GM19372 (cell line): ENCODE results near the gene PPP1R27.
A peak's percentile ranks its signal among the peaks of the same experiment; 100 is the strongest.

ENCODE experiments used
- ATAC-seq: cut with Tn5 transposase; IDR thresholded peaks from one replicate; pipeline ENCODE4 v1.9.1; 2021; ENCODE audit warnings: mild to moderate bottlenecking, low read depth, moderate library complexity; ENCODE audit not compliant: unreplicated experiment

Gene PPP1R27, protein sequence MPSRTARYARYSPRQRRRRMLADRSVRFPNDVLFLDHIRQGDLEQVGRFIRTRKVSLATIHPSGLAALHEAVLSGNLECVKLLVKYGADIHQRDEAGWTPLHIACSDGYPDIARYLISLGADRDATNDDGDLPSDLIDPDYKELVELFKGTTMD

GRCh38 chr17:81834831-81835267 is at the start of gene PPP1R27:
PPP1R27 (minus strand) TSS chr17:81835050; CDS start chr17:81834953, 97 bp downstream.
- no peak for ATAC-seq

DNA sequence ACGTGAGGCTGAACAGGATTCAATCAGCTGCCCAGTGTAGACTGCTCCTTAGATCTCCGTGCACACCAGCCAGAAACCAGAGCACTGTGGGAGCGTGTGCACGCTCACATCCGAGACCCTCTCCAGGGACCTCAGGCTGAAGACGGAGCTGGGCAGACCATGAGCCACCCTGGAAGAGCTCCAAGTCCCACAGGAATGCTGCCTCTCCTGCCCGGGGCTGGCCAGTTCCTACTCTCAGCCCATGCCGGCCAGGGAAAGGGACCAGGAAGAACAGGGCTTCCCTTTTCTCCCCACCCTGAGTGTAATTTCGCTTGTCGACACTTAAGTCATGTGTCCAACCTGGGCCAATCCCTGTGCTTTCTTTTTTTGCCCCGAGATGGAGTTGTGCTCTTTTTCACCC is 49.7 kb upstream of the PPP1R27 start:
- ATAC-seq = no peak

DNA sequence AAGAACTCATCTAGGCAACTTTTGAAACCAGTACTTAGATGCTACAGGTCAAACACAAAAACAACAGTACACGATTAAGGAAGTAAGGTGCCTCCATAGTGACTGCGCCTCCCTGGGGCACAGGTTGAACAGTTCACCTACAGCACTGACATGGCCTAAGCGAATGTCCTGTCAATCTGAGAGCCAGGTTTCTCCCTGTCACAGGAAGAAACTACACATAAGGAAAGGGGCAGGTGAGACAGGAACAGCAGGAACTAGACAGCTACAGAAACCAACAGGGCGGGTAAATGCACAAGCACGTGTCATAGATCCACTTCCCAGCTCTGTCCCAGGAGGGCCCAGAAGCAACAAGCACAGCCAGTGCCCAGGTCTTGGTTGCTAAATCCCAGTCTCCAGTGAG is 44.3 kb upstream of the PPP1R27 start:
- ATAC-seq = no peak

- ATAC-seq = no peak
Observed at GRCh38 chr17:81878294-81878693, 43.4 kb upstream of the PPP1R27 start.

GRCh38 chr17:81877569-81877968 is 42.7 kb upstream of the PPP1R27 start:
- ATAC-seq = no peak

- peak; percentile 56 for ATAC-seq
Observed at GRCh38 chr17:81871387-81872230, 36.8 kb upstream of the PPP1R27 start.

DNA sequence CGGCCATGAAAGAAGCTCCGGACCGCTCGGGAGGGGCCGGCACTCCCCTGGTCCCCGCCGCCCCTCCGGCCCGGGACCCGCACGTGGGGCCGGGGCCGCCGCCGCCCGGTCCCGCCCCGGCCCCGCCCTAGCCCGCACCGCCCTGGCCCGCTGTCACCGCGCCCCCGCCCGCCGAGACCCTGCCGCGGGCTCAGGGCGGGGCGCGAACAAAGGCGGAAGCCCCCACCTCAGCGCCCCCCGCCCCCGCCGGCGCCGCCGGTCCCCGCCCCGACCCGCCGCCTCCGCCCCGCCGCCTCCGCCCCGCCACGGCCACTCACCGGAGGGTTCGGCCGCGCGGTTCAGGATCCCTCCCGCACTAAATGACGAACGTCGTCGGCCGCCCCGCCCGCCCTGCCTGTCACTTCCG is 36.1 kb upstream of the PPP1R27 start, which contains the start of gene ARHGDIA:
Gene ARHGDIA (minus strand): TSS at position 357 of the 406 bp plus-strand sequence. CDS start 1,407 bp downstream, outside the sequence.
- ATAC-seq = peak; percentile 27

- ATAC-seq = peak; percentile 9
Observed at GRCh38 chr17:81870131-81870980, 35.5 kb upstream of the PPP1R27 start.

- no peak for ATAC-seq
Observed at GRCh38 chr17:81869221-81870130, 34.6 kb upstream of the PPP1R27 start.

- no peak for ATAC-seq
Observed at GRCh38 chr17:81868674-81869220, 33.9 kb upstream of the PPP1R27 start.

- no peak for ATAC-seq
Observed at GRCh38 chr17:81867991-81868673, 33.3 kb upstream of the PPP1R27 start.

- no peak for ATAC-seq
Observed at GRCh38 chr17:81867170-81867990, 32.5 kb upstream of the PPP1R27 start.

DNA sequence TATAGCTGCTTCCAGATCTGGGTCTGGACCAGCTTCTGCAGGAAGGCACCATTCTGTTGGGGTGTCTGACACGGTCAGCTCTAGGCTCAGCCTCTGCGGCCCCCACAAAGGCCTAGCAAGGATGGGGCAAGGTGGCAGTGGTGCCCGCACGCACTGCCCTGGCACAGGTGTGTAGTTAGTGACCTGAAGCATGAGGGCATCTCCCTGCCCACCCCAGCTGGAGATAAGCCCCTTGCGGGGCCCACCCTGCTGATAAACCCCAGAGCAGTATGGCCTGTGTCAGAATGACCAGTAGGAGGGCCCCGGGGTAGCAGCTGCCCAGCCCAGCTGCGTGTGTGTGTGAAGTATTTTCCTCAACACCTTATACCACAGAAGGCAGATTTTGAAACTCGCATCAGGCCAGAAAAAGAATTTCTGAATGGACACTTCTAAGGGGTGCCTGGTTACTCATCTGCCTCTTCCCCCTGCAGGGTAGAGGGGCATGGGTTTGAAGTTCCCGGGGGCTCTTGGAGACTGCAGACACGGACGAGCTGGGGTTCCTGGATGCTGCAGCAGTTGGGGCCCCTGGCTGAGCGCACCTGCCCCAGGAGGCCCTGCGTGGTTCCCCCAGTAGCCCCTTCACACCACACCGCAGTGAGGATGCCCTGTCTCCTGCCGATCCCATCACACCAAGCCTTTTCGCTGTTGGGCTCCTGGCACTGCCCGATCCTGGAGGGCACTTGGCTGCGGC is 31.8 kb upstream of the PPP1R27 start:
- no peak for ATAC-seq

DNA sequence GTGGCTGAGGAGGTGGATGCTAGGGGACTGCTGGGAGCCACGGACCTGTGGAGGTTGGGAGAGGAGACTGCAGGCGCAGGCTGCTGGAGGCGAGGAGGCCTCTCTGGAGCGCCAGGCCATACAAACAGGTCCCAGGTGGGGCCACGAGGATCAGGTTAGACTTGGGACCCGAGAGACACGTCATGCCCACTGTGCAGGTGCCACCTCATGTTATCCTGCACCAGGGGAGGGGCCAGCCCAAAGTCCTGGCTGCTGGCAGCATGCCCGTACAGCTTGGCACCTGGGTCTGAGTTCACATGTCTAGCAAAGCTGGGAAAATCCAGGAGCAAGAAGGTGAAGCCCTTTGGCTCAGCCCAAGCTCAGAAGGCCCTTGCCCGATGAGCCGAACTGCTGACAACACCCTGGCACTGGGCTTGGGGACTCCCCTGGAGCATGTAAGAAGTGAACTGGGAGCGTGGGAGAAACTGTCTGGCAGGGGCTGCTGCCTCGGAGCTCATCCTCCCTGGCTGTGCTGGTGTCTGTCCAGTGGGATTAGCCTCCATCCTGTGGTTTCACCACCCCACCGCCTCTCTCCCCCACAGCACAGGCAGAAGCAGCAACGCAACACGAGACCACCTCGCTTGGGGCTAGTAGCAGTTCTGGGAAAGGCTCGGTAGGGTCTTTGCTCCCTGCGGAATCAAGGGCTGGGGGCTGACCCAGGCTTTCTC is 31.0 kb upstream of the PPP1R27 start:
- no peak for ATAC-seq

GRCh38 chr17:81865358-81865732 is 30.5 kb upstream of the PPP1R27 start:
- no peak for ATAC-seq

DNA sequence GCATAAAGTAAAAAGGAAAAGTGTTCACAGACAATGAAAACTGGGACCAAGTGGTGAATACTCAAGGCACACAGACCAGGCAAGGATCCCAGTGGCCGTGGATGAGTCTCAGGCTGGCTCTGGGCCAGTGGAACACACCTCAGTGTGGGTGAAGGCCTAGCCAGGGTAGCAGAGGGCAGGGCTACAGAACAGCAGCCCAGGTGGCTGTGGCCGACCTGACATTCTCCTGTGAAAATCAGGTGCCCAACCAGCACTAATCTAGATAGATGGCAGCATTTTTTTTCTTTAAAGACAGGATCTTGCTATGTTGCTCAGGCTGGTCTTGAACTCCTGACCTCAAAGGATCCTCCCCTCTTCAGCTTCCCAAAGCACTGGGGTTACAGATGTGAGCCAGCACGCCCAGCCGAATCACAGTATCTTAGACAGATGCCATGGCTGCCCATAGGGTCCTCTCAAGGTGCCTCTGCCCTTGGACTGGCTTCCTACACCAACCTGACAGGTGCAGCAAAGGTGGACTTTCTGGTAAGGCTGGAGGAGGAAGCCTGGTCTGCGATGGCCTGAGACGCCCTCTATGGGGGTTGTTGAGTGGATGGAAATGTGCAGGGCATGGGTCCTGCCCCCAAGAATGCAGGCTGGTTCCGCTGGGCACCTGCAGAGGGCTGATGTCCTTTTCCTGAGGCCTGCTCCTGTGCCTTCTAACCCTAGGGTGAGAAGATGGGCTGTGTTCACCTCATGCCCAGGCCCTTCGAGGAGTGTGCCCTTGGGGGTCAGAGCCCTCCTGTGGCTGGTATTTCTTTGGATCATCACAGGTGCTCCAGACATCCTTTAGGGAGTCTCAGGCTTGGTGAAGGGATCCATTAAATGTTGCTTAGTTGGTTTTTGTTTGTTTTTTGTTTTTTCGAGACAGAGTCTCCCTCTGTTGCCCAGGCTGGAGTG is 29.3 kb upstream of the PPP1R27 start:
- no peak for ATAC-seq
